Measurements from ENCODE around the gene TLE7. TPM values are rescaled to one million over a fixed set of nuclear protein-coding genes. Genes with fewer than 3 reads are reported as not detected.

TLE7 gene
- not detected in 5 replicates for total RNA-seq (2022; extraction: Qiagen RNA extraction)

DNA sequence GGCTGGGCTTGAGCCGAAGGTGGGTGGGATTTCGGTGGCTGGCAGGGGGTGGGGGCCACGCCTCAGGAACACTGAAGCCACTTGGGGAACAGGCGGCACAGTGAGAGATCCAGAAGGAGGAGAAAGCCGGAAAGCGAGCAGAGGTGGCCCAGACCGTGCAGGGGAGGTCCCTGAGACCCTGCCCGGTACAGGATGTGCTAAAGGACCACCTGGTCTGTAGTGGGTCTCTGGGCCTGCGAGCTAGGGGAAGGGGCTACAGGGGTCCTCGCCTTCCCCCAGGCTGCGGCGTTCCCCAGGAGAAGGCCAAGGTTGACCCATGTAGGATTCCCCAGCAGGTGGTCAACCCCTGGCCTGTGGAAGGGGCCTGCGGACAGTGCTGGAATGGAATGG is at the start of gene TLE7:
TLE7 (minus strand) TSS at position 4 of the 390 bp plus-strand sequence. CDS start 8,730 bp downstream, outside the sequence.

DNA sequence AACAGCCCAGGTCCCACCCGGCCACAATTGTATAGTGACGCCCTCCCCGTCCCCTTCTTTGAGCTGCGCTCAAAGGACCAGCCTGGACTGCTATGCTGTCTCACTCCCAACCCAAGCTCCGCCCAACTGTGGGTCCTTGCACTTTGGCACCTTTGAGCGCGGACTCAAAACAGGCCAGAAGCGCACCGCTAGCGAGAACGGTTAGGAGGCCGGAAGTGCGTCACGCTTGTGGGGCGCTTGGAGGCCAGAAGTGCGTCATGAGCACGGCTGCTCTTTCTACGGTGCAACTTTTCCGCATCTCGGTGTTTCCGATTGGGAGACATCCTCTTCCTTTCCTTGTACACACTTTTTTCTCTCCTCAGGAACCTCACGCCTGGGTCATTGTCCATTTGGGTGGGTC is 47.3 kb upstream of the TLE7 start, which contains the start of gene ZNF19:
ZNF19 (minus strand) TSS at position 203 of the 400 bp plus-strand sequence. CDS start 7,210 bp downstream, outside the sequence.

GRCh38 chr16:71461686-71462648 is 20.1 kb upstream of the TLE7 start, which contains the start of gene ZNF23:
Gene ZNF23, minus strand, starts transcription at chr16:71462247. Its CDS starts 5,451 bp downstream, at chr16:71456796.

Other genes with a start within 250 kb of the TLE7 start
- gene HYDIN, start 211.3 kb downstream of the TLE7 start, total RNA-seq (2022; extraction: Qiagen RNA extraction): 0.18 to 0.65 TPM (median 0.39 TPM) in 5 replicates
- gene CMTR2, start 152.7 kb downstream of the TLE7 start, total RNA-seq (2022; extraction: Qiagen RNA extraction): 11.6 to 15.2 TPM (median 12.6 TPM) in 5 replicates
- 4.5 to 8.0 TPM (median 5.4 TPM) in 5 replicates for gene CALB2, start 83.3 kb downstream of the TLE7 start, total RNA-seq (2022; extraction: Qiagen RNA extraction)
- 5.4 to 7.6 TPM (median 6.3 TPM) in 5 replicates for gene ZNF23, start 20.2 kb upstream of the TLE7 start, total RNA-seq (2022; extraction: Qiagen RNA extraction)
- 1.3 to 1.9 TPM (median 1.7 TPM) in 5 replicates for gene ZNF19, start 47.3 kb upstream of the TLE7 start, total RNA-seq (2022; extraction: Qiagen RNA extraction)
- gene CHST4, start 84.4 kb upstream of the TLE7 start, total RNA-seq (2022; extraction: Qiagen RNA extraction): 0.08 TPM in 1 of 5 replicates, not detected in the others
- 0.04 to 0.05 TPM in 2 of 5 replicates, not detected in the others for gene TAT, start 135.0 kb upstream of the TLE7 start, total RNA-seq (2022; extraction: Qiagen RNA extraction)
- 0.19 to 0.34 TPM (median 0.29 TPM) in 5 replicates for gene MARVELD3, start 184.1 kb upstream of the TLE7 start, total RNA-seq (2022; extraction: Qiagen RNA extraction)

Measured in A549 treated with Mapracorat at 1 μM for 4 hours (cell line).